Endothelial cell of umbilical vein (primary cell): ENCODE measurements around the gene AHRR.

Experiments used
- FOS ChIP-seq: IDR thresholded peaks from 2 replicates; pipeline ENCODE4 v1.6.1; 2011; ENCODE audit warnings: mild to moderate bottlenecking, low read length, moderate library complexity, borderline replicate concordance; ENCODE audit not compliant: insufficient read depth
- GATA2 ChIP-seq: IDR thresholded peaks from 2 replicates; pipeline ENCODE4 v1.7.0; 2011; ENCODE audit warnings: low read depth, mild to moderate bottlenecking, moderate library complexity, mixed read lengths, low read length; ENCODE audit not compliant: insufficient read length, insufficient read depth
- POLR2A ChIP-seq: IDR thresholded peaks from 2 replicates; pipeline ENCODE4 v1.6.1; 2012; ENCODE audit warnings: low read depth, mild to moderate bottlenecking, control low read depth, low read length
- POLR2AphosphoS5 ChIP-seq: IDR thresholded peaks from 2 replicates; pipeline ENCODE4 v1.6.1; 2012; ENCODE audit warnings: low read depth, mild to moderate bottlenecking, control low read depth, low read length, moderate library complexity; ENCODE audit not compliant: insufficient read depth
- TF ChIP-seq, protein P1 (sequence below), 2 donors: IDR thresholded peaks; 1 replicate in 1 of 2; 2 replicates in 1 of 2; pipeline ENCODE4 v1.5.1; 2011; ENCODE audit warnings: low read length in 2 of 2, mild to moderate bottlenecking in 2 of 2, moderate library complexity in 2 of 2, control low read depth in 1 of 2, inconsistent platforms in 1 of 2, low read depth in 1 of 2; ENCODE audit not compliant: insufficient read depth in 1 of 2; ENCODE audit errors: extremely low read depth in 1 of 2

DNA sequence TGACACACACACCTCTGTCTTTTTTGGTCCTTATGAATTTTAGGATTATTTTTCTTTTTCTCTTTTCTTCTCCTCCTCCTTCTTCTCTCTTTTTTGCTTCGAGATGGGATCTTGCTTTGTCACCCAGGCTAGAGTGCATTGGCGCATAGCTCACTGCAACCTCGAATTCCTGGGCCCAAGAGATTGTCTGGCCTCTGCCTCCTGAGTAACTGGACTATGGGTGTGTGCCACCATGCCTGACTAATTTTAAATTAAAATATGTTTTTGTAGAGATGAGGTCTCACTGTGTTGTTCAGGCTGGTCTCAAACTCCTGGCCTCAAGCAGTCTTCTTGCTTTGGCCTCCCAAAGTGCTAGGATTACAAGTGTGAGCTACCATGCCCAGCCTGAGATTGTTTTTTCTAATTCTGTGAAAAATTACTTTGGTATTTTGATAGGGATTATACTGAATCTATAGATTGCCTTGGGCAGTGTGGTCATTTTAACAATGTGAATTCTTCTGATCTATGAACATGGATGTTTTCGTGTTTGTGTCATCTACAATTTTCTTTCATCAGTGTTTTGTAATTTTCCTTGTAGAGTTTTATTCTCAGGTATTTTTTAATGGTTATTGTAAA, 7.7 kb downstream of the AHRR start:
- TF ChIP-seq, protein P1, sequence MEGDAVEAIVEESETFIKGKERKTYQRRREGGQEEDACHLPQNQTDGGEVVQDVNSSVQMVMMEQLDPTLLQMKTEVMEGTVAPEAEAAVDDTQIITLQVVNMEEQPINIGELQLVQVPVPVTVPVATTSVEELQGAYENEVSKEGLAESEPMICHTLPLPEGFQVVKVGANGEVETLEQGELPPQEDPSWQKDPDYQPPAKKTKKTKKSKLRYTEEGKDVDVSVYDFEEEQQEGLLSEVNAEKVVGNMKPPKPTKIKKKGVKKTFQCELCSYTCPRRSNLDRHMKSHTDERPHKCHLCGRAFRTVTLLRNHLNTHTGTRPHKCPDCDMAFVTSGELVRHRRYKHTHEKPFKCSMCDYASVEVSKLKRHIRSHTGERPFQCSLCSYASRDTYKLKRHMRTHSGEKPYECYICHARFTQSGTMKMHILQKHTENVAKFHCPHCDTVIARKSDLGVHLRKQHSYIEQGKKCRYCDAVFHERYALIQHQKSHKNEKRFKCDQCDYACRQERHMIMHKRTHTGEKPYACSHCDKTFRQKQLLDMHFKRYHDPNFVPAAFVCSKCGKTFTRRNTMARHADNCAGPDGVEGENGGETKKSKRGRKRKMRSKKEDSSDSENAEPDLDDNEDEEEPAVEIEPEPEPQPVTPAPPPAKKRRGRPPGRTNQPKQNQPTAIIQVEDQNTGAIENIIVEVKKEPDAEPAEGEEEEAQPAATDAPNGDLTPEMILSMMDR (IDR thresholded peaks at IDR 0.05; ENCODE audit: extremely low read depth in 1 of 2, insufficient read depth in 1 of 2, low read depth in 1 of 2, low read length in 2 of 2): no peak
- no peak for TF ChIP-seq POLR2A
- no peak for TF ChIP-seq POLR2AphosphoS5
- TF ChIP-seq GATA2: no peak
- no peak for TF ChIP-seq FOS
